ENCODE data around the gene ADAMTSL2. TPM values are rescaled to one million over a fixed set of nuclear protein-coding genes. Genes with fewer than 3 reads are reported as not detected.
A peak's percentile ranks its signal among the peaks of the same experiment; 100 is the strongest.

The ADAMTSL2 gene
- total RNA-seq, 4 donors from 2014 or later: 0.64 to 2.4 (median 1.5) TPM

GRCh38 chr9:133502112-133502511 lies 32.4 kb upstream of the ADAMTSL2 start:
- intact Hi-C loops (cut with DNase I; ENCODE audit: low total_unique reads): no loop called here

DNA sequence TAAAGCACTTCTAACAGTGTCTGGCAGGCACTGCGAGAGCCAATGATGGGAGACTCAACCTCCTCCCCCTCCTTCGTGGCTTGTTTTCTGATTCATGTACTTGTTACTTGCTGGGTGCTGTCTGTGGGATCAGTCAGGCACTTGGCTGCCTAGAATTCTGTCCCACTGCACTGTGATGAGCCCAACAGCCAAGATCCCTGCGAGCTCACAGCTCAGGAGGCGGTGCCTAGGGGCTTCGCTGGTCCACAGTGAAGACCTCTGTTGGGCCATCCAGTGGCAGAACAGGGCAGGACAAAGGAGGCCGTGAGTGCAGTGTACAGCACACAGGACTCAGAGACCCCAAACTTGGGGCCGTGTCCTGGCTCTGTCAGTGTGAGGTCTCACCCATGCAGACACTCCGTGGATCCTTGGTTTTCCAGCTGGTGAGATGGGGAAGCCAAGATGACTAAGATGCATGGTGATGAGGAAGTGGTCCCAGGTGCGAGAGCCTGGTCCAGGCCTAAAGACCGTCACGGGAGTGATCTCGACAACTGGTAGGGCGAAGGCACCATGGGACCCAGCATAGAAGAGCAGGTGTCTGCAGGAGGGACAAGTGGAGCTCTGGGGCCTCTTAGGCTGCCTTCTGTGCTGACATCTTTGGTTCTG lies 29.2 kb upstream of the ADAMTSL2 start:
- DNase-seq: no peak
- in situ Hi-C loops (cut with MboI; ENCODE audit: low pct_ligation_motif_present in 1 of 4, low pct_unique_long_range_greater_than_20kb in 1 of 4, low sequenced_read_pairs in 3 of 4): no loop called here
- Histone ChIP-seq H3K27me3 (peaks cover 7% of the 10 kb centered on the region), H3K4me1 (peaks cover 12 to 16% (median 13%) of the 10 kb centered on the region in 4 donors), H3K4me3 (no peak overlapping the region), H3K36me3 (no peaks in the 10 kb centered on the region), H3K9me3 (peaks cover 12 to 14% of the 10 kb centered on the region in 2 donors), H3K27ac (peak overlapping the region in 2 of 4 donors; percentile 29 to 34)
- TF ChIP-seq POLR2AphosphoS5 (IDR thresholded peaks at IDR 0.05) (no peak), EP300 (IDR thresholded peaks at IDR 0.05; ENCODE audit: low read depth) (no peak), POLR2A (IDR thresholded peaks at IDR 0.05) (no peak)
- TF ChIP-seq, protein P1, sequence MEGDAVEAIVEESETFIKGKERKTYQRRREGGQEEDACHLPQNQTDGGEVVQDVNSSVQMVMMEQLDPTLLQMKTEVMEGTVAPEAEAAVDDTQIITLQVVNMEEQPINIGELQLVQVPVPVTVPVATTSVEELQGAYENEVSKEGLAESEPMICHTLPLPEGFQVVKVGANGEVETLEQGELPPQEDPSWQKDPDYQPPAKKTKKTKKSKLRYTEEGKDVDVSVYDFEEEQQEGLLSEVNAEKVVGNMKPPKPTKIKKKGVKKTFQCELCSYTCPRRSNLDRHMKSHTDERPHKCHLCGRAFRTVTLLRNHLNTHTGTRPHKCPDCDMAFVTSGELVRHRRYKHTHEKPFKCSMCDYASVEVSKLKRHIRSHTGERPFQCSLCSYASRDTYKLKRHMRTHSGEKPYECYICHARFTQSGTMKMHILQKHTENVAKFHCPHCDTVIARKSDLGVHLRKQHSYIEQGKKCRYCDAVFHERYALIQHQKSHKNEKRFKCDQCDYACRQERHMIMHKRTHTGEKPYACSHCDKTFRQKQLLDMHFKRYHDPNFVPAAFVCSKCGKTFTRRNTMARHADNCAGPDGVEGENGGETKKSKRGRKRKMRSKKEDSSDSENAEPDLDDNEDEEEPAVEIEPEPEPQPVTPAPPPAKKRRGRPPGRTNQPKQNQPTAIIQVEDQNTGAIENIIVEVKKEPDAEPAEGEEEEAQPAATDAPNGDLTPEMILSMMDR (IDR thresholded peaks at IDR 0.05): no peak
- WGBS, 2 donors (ENCODE audit: low coverage in 1 of 2): 86% methylated on average over 13 of the region's 13 CpGs; no CpG with 5 or more reads in 1 of the 2 donors
- intact Hi-C loops (cut with DNase I; ENCODE audit: low total_unique reads): no loop called here

More at GRCh38 chr9:133502112-133502511, 32.4 kb upstream of the ADAMTSL2 start:
- peaks cover 1% of the 10 kb centered on the region for H3K27me3 ChIP-seq
- peaks cover 0 to 12% (median 0%) of the 10 kb centered on the region in 4 donors for H3K4me1 ChIP-seq
- peaks cover 12 to 14% of the 10 kb centered on the region in 2 donors for H3K9me3 ChIP-seq
- H3K36me3 ChIP-seq: no peaks in the 10 kb centered on the region
- H3K4me3 ChIP-seq: no peak overlapping the region
- TF ChIP-seq POLR2AphosphoS5 (IDR thresholded peaks at IDR 0.05) (no peak), POLR2A (IDR thresholded peaks at IDR 0.05) (no peak), EP300 (IDR thresholded peaks at IDR 0.05; ENCODE audit: low read depth) (no peak)
- TF ChIP-seq, protein P1 (IDR thresholded peaks at IDR 0.05): no peak
- H3K27ac ChIP-seq: no peak overlapping the region
- in situ Hi-C loops (cut with MboI; ENCODE audit: low pct_ligation_motif_present in 1 of 4, low pct_unique_long_range_greater_than_20kb in 1 of 4, low sequenced_read_pairs in 3 of 4): no loop called here
- DNase-seq: no peak
- 92 to 93% methylated on average over 1 of the region's 1 CpG for WGBS, 2 donors (ENCODE audit: low coverage in 1 of 2)

- in situ Hi-C loops (cut with MboI; ENCODE audit: low pct_ligation_motif_present in 1 of 4, low pct_unique_long_range_greater_than_20kb in 1 of 4, low sequenced_read_pairs in 3 of 4) (no loop called here), intact Hi-C loops (cut with DNase I; ENCODE audit: low total_unique reads) (no loop called here)
- DNase-seq: no peak
- Histone ChIP-seq H3K4me1 (peaks cover 12 to 16% (median 13%) of the 10 kb centered on the region in 4 donors), H3K27me3 (peaks cover 7% of the 10 kb centered on the region), H3K36me3 (no peaks in the 10 kb centered on the region), H3K4me3 (no peak overlapping the region), H3K27ac (peak overlapping the region in 3 of 4 donors; percentile 29 to 51 (median 34)), H3K9me3 (peaks cover 12 to 14% of the 10 kb centered on the region in 2 donors)
- WGBS, 2 donors (ENCODE audit: low coverage in 1 of 2): 79% methylated on average over 15 of the region's 23 CpGs; no CpG with 5 or more reads in 1 of the 2 donors
- TF ChIP-seq EP300 (IDR thresholded peaks at IDR 0.05; ENCODE audit: low read depth) (no peak), POLR2A (IDR thresholded peaks at IDR 0.05) (no peak), POLR2AphosphoS5 (IDR thresholded peaks at IDR 0.05) (no peak)
- TF ChIP-seq, protein P1 (IDR thresholded peaks at IDR 0.05): no peak
Measured at GRCh38 chr9:133505901-133506652, 28.4 kb upstream of the ADAMTSL2 start.

- H3K36me3 ChIP-seq: no peaks in the 10 kb centered on the region
- no peak for DNase-seq
- H3K9me3 ChIP-seq: peaks cover 9 to 11% of the 10 kb centered on the region in 2 donors
- peaks cover 12 to 16% (median 13%) of the 10 kb centered on the region in 4 donors for H3K4me1 ChIP-seq
- peak overlapping the region in 1 of 4 donors; percentile 29 for H3K27ac ChIP-seq
- no peak for TF ChIP-seq EP300 (IDR thresholded peaks at IDR 0.05; ENCODE audit: low read depth)
- TF ChIP-seq, protein P1 (IDR thresholded peaks at IDR 0.05): no peak
- TF ChIP-seq POLR2AphosphoS5 (IDR thresholded peaks at IDR 0.05): peak in 1 of 3 donors; percentile 7
- no peak for TF ChIP-seq POLR2A (IDR thresholded peaks at IDR 0.05)
- in situ Hi-C loops (cut with MboI; ENCODE audit: low pct_ligation_motif_present in 1 of 4, low pct_unique_long_range_greater_than_20kb in 1 of 4, low sequenced_read_pairs in 3 of 4): no loop called here
- intact Hi-C loops (cut with DNase I; ENCODE audit: low total_unique reads): no loop called here
- 51% methylated on average over 18 of the region's 18 CpGs; no CpG with 5 or more reads in 1 of the 2 donors for WGBS, 2 donors (ENCODE audit: low coverage in 1 of 2)
- no peak overlapping the region for H3K4me3 ChIP-seq
- H3K27me3 ChIP-seq: peaks cover 7% of the 10 kb centered on the region
Measured at GRCh38 chr9:133506653-133507038, 27.9 kb upstream of the ADAMTSL2 start.
